Measurements from ENCODE around the gene APOL3.

DNA sequence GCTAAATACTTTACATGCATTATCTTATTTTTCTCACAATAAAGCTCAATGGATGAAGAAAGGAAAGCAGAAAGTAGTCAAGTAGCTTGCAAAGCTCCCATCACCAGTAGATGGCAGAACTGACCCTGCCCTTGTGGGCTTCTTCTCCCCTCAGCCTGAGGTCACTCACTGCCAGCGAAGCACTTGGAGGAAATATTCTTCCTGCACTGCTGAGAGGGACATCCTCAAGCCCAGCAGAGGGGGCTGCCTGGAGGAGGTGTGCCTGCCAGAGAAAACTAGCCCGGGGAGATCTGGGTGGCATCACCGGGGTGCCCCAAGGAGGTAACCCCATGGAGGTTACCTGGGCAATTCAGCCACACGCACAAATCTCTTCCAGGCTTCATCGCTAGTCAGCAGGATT is 34.4 kb upstream of the APOL3 start:
- TF ChIP-seq, protein P1, sequence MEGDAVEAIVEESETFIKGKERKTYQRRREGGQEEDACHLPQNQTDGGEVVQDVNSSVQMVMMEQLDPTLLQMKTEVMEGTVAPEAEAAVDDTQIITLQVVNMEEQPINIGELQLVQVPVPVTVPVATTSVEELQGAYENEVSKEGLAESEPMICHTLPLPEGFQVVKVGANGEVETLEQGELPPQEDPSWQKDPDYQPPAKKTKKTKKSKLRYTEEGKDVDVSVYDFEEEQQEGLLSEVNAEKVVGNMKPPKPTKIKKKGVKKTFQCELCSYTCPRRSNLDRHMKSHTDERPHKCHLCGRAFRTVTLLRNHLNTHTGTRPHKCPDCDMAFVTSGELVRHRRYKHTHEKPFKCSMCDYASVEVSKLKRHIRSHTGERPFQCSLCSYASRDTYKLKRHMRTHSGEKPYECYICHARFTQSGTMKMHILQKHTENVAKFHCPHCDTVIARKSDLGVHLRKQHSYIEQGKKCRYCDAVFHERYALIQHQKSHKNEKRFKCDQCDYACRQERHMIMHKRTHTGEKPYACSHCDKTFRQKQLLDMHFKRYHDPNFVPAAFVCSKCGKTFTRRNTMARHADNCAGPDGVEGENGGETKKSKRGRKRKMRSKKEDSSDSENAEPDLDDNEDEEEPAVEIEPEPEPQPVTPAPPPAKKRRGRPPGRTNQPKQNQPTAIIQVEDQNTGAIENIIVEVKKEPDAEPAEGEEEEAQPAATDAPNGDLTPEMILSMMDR (conservative IDR thresholded peaks at IDR 0.05; ENCODE audit: low read length) = peak; percentile 89
- TF ChIP-seq EZH2phosphoT487 (IDR thresholded peaks at IDR 0.05; ENCODE audit: borderline replicate concordance) = no peak
